ENCODE data around the gene TYMS.

DNA sequence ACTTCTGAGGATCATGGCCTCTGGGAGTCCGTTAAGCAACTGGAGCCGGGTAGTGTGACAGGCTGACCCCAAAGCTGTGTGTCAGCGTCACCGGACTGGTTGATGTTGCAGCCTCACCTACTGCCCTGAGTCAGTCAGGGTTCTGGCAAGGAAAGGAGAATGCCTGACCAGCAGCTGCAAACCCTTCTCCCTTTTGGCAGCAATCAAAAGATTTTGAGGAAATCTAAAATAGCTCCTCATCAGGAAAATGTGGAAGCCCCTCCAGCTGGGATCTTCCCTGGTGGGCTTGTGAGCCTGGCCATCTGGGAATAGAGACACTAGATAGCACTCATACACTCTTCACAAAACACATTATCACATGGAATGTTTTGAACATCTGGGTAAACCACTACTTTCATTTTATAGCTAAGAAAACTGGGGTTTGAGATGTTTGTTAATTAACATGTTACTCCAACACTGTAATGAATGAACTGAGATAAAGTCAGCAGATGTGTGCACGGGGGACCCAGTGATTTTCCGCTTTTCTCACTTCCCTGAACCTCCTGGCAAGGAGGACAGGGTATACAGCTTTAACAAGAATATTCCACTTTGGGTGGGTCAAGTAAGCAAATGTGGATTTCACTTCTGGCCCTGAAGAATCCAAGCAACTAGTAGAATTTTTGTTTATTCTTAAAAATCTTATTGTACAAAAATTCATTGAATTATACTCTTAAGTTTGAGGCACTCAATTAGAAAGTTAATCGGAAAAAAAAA, 36.0 kb upstream of the TYMS start:
- TF ChIP-seq, protein P1, sequence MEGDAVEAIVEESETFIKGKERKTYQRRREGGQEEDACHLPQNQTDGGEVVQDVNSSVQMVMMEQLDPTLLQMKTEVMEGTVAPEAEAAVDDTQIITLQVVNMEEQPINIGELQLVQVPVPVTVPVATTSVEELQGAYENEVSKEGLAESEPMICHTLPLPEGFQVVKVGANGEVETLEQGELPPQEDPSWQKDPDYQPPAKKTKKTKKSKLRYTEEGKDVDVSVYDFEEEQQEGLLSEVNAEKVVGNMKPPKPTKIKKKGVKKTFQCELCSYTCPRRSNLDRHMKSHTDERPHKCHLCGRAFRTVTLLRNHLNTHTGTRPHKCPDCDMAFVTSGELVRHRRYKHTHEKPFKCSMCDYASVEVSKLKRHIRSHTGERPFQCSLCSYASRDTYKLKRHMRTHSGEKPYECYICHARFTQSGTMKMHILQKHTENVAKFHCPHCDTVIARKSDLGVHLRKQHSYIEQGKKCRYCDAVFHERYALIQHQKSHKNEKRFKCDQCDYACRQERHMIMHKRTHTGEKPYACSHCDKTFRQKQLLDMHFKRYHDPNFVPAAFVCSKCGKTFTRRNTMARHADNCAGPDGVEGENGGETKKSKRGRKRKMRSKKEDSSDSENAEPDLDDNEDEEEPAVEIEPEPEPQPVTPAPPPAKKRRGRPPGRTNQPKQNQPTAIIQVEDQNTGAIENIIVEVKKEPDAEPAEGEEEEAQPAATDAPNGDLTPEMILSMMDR (IDR thresholded peaks at IDR 0.05 in 2 of 3, conservative IDR thresholded peaks at IDR 0.05 in 1 of 3; ENCODE audit: insufficient read depth in 2 of 3, low read depth in 1 of 3, low read length in 3 of 3): no peak
- TF ChIP-seq RBBP5 (IDR thresholded peaks at IDR 0.05; ENCODE audit: borderline replicate concordance, insufficient read depth, low read length, poor library complexity, severe bottlenecking) (no peak), DPF2 (IDR thresholded peaks at IDR 0.05) (no peak), HDGF (IDR thresholded peaks at IDR 0.05) (no peak), POLR2AphosphoS5 (IDR thresholded peaks at IDR 0.05; ENCODE audit: control insufficient read depth, insufficient read depth, low read depth, low read length) (no peak), FOXK2 (conservative IDR thresholded peaks at IDR 0.05 in 1 of 2, IDR thresholded peaks at IDR 0.05 in 1 of 2; ENCODE audit: low read depth in 2 of 2) (no peak), U2AF2 (optimal IDR thresholded peaks at IDR 0.05; ENCODE audit: low read depth, low read length) (no peak), NRF1 (conservative IDR thresholded peaks at IDR 0.05 in 1 of 2, IDR thresholded peaks at IDR 0.05 in 1 of 2) (no peak), ZNF584 (CRISPR knock-in tag; IDR thresholded peaks at IDR 0.05; ENCODE audit: low read depth) (no peak), SOX6 (IDR thresholded peaks at IDR 0.05) (no peak), PHB2 (IDR thresholded peaks at IDR 0.05; ENCODE audit: low read depth) (no peak)
